ENCODE data around the gene MAGEA4. TPM values are rescaled to one million over a fixed set of nuclear protein-coding genes. Genes with fewer than 3 reads are reported as not detected.

MAGEA4 gene
- total RNA-seq, 4 donors from 2014 or later: not detected

GRCh38 chrX:151919610-151920009 lies 6.9 kb downstream of the MAGEA4 start:
- H3K27me3 ChIP-seq: no peaks in the 10 kb centered on the region
- no peak for DNase-seq
- no peak overlapping the region for H3K27ac ChIP-seq
- H3K4me3 ChIP-seq: no peak overlapping the region
- H3K36me3 ChIP-seq: no peaks in the 10 kb centered on the region
- no peak for TF ChIP-seq POLR2A (IDR thresholded peaks at IDR 0.05)
- TF ChIP-seq, protein P1, sequence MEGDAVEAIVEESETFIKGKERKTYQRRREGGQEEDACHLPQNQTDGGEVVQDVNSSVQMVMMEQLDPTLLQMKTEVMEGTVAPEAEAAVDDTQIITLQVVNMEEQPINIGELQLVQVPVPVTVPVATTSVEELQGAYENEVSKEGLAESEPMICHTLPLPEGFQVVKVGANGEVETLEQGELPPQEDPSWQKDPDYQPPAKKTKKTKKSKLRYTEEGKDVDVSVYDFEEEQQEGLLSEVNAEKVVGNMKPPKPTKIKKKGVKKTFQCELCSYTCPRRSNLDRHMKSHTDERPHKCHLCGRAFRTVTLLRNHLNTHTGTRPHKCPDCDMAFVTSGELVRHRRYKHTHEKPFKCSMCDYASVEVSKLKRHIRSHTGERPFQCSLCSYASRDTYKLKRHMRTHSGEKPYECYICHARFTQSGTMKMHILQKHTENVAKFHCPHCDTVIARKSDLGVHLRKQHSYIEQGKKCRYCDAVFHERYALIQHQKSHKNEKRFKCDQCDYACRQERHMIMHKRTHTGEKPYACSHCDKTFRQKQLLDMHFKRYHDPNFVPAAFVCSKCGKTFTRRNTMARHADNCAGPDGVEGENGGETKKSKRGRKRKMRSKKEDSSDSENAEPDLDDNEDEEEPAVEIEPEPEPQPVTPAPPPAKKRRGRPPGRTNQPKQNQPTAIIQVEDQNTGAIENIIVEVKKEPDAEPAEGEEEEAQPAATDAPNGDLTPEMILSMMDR (IDR thresholded peaks at IDR 0.05): no peak
- intact Hi-C loops (cut with DNase I; ENCODE audit: low total_unique reads): no loop called here
- no peaks in the 10 kb centered on the region for H3K9me3 ChIP-seq
- no peaks in the 10 kb centered on the region for H3K4me1 ChIP-seq

DNA sequence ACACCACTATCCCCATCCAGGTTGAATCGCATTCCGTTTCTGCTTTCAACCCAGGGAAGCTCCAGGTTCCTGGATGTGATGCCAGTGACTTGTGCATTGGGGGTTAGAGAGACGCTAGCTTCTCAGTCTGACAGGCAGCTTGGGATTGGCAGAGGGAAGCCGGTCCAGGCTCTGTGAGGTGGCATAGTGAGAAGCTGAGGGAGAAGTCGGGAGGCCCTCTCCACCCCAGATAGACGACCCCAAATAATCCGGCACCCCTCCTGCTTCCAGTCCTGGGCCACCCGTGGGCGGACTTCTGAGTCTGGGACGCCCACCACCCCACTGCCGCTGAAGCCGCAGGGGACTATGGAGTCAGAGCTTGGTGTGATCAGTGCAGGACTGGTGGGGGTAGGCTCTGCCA lies 7.4 kb downstream of the MAGEA4 start:
- intact Hi-C loops (cut with DNase I; ENCODE audit: low total_unique reads): no loop called here
- H3K27ac ChIP-seq: no peak overlapping the region
- no peak for TF ChIP-seq POLR2A (IDR thresholded peaks at IDR 0.05)
- TF ChIP-seq, protein P1 (IDR thresholded peaks at IDR 0.05): no peak

DNA sequence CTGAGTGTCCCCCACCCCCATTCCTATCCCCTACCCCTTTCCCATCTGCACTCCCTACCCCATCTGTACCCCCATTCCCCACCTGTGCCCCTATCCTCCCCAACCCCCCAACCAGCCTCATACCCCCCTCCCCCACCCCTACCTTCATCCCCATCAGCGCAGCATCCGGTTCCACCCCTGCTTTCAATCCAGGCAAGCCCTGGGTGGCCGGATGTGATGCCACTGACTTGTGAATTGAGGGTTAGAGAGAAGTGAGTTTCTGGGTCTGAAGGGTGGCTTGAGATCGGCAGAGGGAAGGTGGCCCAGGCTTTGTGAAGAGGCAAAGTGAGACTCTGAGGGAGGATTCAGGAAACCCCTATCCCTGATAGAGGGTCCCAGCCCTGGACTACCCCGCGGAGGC lies 7.8 kb downstream of the MAGEA4 start:
- Histone ChIP-seq H3K4me3 (no peak overlapping the region), H3K27ac (no peak overlapping the region), H3K9me3 (no peaks in the 10 kb centered on the region), H3K4me1 (no peaks in the 10 kb centered on the region), H3K27me3 (no peaks in the 10 kb centered on the region), H3K36me3 (no peaks in the 10 kb centered on the region)
- no peak for DNase-seq
- intact Hi-C loops (cut with DNase I; ENCODE audit: low total_unique reads): no loop called here
- no peak for TF ChIP-seq POLR2A (IDR thresholded peaks at IDR 0.05)
- TF ChIP-seq, protein P1 (IDR thresholded peaks at IDR 0.05): no peak

More for the DNA sequence above, 7.4 kb downstream of the MAGEA4 start:
- Histone ChIP-seq H3K4me3 (no peak overlapping the region), H3K27me3 (no peaks in the 10 kb centered on the region), H3K36me3 (no peaks in the 10 kb centered on the region), H3K9me3 (no peaks in the 10 kb centered on the region), H3K4me1 (no peaks in the 10 kb centered on the region)
- DNase-seq: no peak

DNA sequence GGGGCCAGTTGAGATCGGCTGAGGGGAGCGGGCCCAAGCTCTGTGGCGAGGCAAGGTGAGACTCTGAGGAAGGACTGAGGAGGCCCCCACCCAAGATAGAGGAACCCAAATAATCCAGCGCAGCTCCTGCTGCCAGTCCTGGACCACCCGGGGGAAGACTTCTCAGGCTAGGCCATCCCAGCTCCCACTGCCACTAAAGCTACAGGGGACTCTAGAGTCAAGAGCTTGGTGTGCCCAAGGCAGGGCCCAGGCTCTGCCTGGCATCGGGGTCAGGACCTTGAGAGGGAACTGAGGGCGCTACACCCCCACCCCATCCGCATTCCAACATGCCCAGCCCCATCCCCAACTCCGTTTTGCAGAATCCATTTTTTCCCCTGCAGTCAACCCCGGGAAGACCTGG lies 8.6 kb downstream of the MAGEA4 start:
- intact Hi-C loops (cut with DNase I; ENCODE audit: low total_unique reads): no loop called here
- Histone ChIP-seq H3K9me3 (no peaks in the 10 kb centered on the region), H3K4me1 (no peaks in the 10 kb centered on the region), H3K4me3 (no peak overlapping the region), H3K36me3 (no peaks in the 10 kb centered on the region), H3K27ac (no peak overlapping the region), H3K27me3 (no peaks in the 10 kb centered on the region)
- no peak for DNase-seq
- TF ChIP-seq, protein P1 (IDR thresholded peaks at IDR 0.05): no peak
- TF ChIP-seq POLR2A (IDR thresholded peaks at IDR 0.05): no peak

DNA sequence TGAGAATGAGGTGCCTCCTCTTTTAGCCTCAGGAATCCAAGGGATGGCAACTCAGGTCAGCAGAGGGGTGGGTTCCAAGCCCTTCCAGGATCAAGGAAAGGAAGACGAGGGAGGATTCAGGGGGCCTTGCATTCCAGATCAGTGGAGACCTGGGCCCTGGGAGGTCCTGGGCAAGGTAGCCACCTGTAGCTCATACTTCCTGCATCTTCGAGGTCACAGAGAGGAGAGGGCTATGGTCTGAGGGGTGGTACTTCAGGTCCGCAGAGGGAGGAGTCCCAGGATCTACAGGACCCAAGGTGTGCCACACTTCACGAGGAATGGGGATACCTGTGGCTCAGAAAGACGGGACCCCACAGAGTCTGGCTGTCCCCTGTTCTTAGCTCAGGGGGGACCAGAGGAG lies 9.2 kb downstream of the MAGEA4 start:
- Histone ChIP-seq H3K36me3 (no peaks in the 10 kb centered on the region), H3K4me3 (no peak overlapping the region), H3K27me3 (no peaks in the 10 kb centered on the region), H3K27ac (no peak overlapping the region), H3K4me1 (no peaks in the 10 kb centered on the region), H3K9me3 (no peaks in the 10 kb centered on the region)
- intact Hi-C loops (cut with DNase I; ENCODE audit: low total_unique reads): no loop called here
- TF ChIP-seq POLR2A (IDR thresholded peaks at IDR 0.05): no peak
- TF ChIP-seq, protein P1 (IDR thresholded peaks at IDR 0.05): no peak
- DNase-seq: no peak

Measured in uterus (tissue), 4 donors.